Activated CD8-positive, alpha-beta T cell treated with anti-CD3 and anti-CD28 coated beads, Interleukin-2, amount 10 ng/mL, durations not matched to agents 7 days and 5 days (primary cell): ENCODE measurements around the gene PYGO2. TPM values are rescaled to one million over a fixed set of nuclear protein-coding genes. Genes with fewer than 3 reads are reported as not detected.
"Not testable (repeated sequence)": the region's sequence is repeated elsewhere in the genome, so short reads cannot be mapped to it uniquely, and the experiment has no call there.

ENCODE experiments used
- ATAC-seq: fragments of 150-1000 bp; cut with Tn5 transposase; one replicate; pipeline ENCODE4 v1.10.0; 2021; ENCODE audit warnings: moderate library complexity
- CTCF ChIA-PET: fragments of 350-600 bp; sonication (Branson Sonifier 250); formaldehyde crosslinking; loops from one replicate; lab custom pipeline; 2021; ENCODE audit warnings: antibody characterized with exemption; lab: Charles Lee
- POLR2A ChIA-PET: fragments of 350-600 bp; sonication (Branson Sonifier 250); formaldehyde crosslinking; loops from one replicate; lab custom pipeline; 2021; ENCODE audit warnings: antibody characterized with exemption; lab: Charles Lee
- DNase-seq: peaks from one replicate; pipeline ENCODE4 v3.0.0-alpha.2; 2020
- H3K27ac Mint-ChIP-seq: one replicate; pipeline ENCODE4 v1.8.0; 2021; ENCODE audit warnings: mild to moderate bottlenecking, mixed read lengths
- H3K27me3 Mint-ChIP-seq: one replicate; pipeline ENCODE4 v1.8.0; 2021; ENCODE audit warnings: low read depth, mixed read lengths
- H3K36me3 Mint-ChIP-seq: one replicate; pipeline ENCODE4 v1.8.0; 2021; ENCODE audit warnings: low read depth, mixed read lengths
- H3K4me1 Mint-ChIP-seq: one replicate; pipeline ENCODE4 v1.8.0; 2021; ENCODE audit warnings: low read depth, mixed read lengths
- H3K4me3 Mint-ChIP-seq: one replicate; pipeline ENCODE4 v1.8.0; 2021; ENCODE audit warnings: mild to moderate bottlenecking, mixed read lengths
- H3K9me3 Mint-ChIP-seq: one replicate; pipeline ENCODE4 v1.8.0; 2022; ENCODE audit warnings: mixed read lengths; ENCODE audit not compliant: insufficient read depth
- total RNA-seq, 2 experiments: library from RNA; stranded (reverse); gene quantifications; one replicate each; pipeline ENCODE4 v1.2.3, GENCODE V29; 2021

Gene PYGO2
- total RNA-seq, 2 experiments from 2014 or later: 40.2 to 43.9 TPM

DNA sequence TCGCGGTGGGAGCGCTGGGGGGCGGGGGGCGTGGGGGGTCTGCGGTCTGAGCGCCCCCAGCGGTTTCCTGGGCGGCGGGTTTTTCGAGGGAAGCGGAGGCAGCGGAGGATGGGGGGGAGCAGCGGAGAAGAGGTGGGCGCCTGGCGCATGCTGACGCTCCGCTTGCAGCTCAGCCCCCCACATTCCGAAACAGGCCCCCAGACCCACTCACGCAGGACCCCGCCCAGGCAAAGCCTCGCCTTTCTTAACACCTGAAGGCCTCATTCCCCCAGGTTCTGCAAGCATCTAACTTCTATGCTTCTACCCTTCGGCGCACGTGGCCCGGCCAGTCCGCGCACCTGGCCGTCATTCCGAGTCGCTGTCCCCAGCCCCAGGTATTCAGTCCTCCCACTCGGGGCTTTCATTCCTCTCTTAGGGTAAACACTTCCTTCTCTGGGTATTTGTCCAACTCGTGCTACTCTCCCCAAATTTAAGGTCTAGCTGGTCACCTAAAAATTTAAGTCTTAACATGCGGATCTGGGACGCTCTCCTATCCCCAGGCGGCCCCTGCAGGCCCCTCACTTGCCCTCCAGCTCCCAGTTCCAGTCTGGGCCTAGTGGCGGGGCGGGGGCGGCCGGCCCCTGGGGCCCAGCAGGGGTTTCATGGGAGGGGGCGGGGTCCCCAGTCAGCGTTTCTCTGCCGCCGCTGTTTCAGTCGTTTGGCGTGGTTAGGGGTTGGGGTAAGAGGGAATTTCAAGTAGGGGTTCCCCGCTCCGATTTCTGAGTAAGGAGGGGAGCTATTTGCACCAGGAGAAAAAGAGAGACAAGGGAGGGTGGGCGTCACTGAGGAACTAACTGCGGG is 38.2 kb upstream of the PYGO2 start:
- H3K27me3 Mint-ChIP-seq: no peaks in the 10 kb centered on the region
- peaks cover 49% of the 10 kb centered on the region for H3K4me1 Mint-ChIP-seq
- peak; percentile 61 for DNase-seq
- H3K36me3 Mint-ChIP-seq: peaks cover 4% of the 10 kb centered on the region
- no peaks in the 10 kb centered on the region for H3K9me3 Mint-ChIP-seq
- H3K4me3 Mint-ChIP-seq: peak overlapping the region; percentile 86
- no peak for ATAC-seq
- ChIA-PET POLR2A (interaction anchor here (0.7 to 2.1 kb wide), 8 partner anchors 16 to 63 kb away, joined by 3 to 11 read pairs (median 4); partner anchors contain the start of genes ADAM15, FLAD1, PBXIP1 and PMVK), CTCF (interaction anchor here (0.9 to 7.9 kb wide), 23 partner anchors 8 to 519 kb away, joined by 3 to 139 read pairs (median 8); partner anchors contain the start of genes ADAM15, CKS1B, FLAD1 and PBXIP1)
- peak overlapping the region; percentile 85 for H3K27ac Mint-ChIP-seq

DNA sequence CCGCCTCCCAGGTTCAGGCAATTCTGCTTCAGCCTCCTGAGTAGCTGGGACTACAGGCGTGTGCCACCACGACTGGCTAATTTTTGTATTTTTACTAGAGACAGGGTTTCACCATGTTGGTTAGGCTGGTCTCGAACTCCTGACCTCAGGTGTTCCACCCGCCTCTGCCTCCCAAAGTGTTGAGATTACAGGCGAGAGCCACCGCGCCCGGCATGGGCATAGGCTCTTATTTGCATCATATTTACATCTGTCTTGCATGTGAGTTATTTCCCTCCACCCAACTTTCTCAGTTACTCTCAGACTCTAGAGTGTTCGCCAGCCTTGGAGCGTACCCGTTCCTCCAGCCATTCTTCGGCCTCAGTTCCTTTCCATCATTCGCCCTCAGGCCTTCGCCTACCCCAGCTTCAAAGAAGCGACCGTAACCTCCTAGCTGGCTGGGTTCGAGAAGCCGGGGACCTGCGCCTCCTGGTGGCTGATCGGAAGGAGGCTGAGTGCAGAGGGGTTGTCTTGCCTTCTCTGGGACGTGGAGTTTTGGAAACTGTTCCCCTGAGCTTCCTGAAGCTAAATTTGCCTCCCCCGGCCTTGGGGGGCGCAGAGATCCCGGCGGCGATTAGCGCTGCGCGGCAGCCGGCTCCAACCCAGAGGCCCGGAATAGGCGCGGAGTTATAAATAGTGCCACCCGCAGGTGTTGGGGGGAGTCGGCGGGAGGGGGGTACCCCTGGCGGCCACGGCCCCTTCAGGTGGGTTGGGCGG is 37.4 kb upstream of the PYGO2 start:
- Mint-ChIP-seq H3K9me3 (no peaks in the 10 kb centered on the region), H3K4me1 (peaks cover 42% of the 10 kb centered on the region), H3K27ac (peak overlapping the region; percentile 77), H3K4me3 (peak overlapping the region; percentile 62), H3K27me3 (no peaks in the 10 kb centered on the region), H3K36me3 (peaks cover 2% of the 10 kb centered on the region)
- ATAC-seq: peak; percentile 15
- CTCF ChIA-PET: interaction anchor here (0.7 to 7.9 kb wide), 25 partner anchors 9 to 518 kb away, joined by 3 to 139 read pairs (median 5); partner anchors contain the start of genes ADAM15, CKS1B, FLAD1 and PBXIP1
- peak; percentile 81 for DNase-seq
- POLR2A ChIA-PET: interaction anchor here (0.5 to 2.1 kb wide), 9 partner anchors 16 to 405 kb away, joined by 3 to 11 read pairs (median 3); partner anchors contain the start of genes ADAM15, FLAD1, PBXIP1 and PYGO2

DNA sequence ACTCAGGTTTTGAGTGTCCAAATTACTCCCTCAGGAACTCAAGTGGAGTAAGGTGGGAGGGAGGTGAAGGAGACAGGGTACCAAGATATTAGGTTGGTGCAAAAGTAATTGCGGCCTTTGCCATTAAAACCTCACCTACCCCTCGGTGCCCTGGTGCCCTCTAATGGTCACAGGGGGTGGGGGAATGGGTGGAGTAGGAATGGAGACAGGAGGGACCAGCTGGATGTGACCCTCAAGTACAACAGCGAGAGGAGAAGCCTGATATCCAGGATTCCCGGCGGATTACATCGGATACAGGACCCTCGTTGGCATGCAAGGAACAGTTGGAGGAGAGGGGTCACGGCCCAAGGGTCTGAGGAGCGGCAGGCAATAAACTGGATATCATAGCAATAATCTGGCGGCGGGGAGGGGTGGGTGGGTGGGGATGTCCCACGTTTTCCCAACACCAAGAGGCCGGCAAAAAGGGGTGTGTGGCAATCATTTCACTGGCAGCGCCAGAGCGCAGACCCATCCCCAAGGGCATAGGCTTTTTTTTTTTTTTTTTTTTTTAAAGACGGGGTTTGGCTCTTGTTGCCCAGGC is 36.7 kb upstream of the PYGO2 start:
- H3K4me3 Mint-ChIP-seq: peak overlapping the region; percentile 48
- no peak for DNase-seq
- no peak for ATAC-seq
- H3K4me1 Mint-ChIP-seq: peaks cover 38% of the 10 kb centered on the region
- ChIA-PET POLR2A (interaction anchor here (1.1 to 2.1 kb wide), 4 partner anchors 23 to 43 kb away, joined by 3 to 11 read pairs (median 4); partner anchors contain the start of gene PBXIP1), CTCF (interaction anchor here (0.7 to 7.9 kb wide), 21 partner anchors 14 to 518 kb away, joined by 3 to 139 read pairs (median 8); partner anchors contain the start of genes ADAM15, CKS1B, FLAD1 and PBXIP1)
- H3K27ac Mint-ChIP-seq: peak overlapping the region; percentile 57
- no peaks in the 10 kb centered on the region for H3K27me3 Mint-ChIP-seq
- no peaks in the 10 kb centered on the region for H3K9me3 Mint-ChIP-seq
- H3K36me3 Mint-ChIP-seq: peaks cover 2% of the 10 kb centered on the region

DNA sequence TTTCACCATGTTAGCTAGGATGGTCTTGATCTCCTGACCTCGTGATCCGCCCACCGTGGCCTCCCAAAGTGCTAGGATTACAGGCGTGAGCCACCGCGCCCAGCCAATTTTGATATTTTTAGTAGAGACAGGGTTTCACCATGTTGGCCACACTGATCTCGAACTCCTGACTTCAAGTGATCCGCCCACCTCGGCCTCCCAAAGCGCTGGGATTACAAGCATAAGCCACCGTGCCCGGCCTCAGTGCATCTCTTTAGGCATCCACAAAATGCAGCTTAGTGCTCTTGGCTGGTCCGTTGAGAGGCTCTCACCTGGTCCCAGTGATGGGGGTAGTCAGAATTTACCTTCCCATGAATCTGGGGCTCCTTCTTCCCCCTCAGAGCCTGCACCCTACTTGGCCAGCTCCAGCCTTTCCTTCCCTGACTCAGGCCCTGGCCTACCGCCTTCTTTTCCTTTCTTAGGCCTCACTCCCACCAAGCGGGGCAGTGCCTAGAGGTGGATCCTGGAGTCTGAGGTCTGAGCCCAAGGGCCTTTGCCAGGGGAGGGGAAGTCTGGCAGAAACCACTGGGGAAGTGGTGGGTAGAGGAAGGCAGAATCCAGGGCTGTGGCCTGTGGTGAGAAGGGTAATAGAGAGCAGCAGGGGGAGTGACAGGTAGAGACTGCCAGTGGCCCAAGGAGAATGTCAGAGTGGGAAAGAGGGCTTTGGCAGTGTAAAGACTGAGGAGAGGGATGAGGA is 35.6 kb upstream of the PYGO2 start:
- Mint-ChIP-seq H3K4me1 (peaks cover 38% of the 10 kb centered on the region), H3K36me3 (peaks cover 2% of the 10 kb centered on the region), H3K9me3 (no peaks in the 10 kb centered on the region), H3K27me3 (no peaks in the 10 kb centered on the region), H3K27ac (no peak overlapping the region), H3K4me3 (peak overlapping the region; percentile 3)
- ATAC-seq (no peak), DNase-seq (no peak)
- ChIA-PET CTCF (interaction anchor here (1.0 to 7.9 kb wide), 9 partner anchors 13 to 437 kb away, joined by 3 to 139 read pairs (median 8); partner anchors contain the start of genes CKS1B, FLAD1 and PYGO2), POLR2A (interaction anchor here (0.6 to 4.2 kb wide), 3 partner anchors 13 to 1362 kb away, joined by 4 to 28 read pairs (median 4); partner anchors contain the start of genes CKS1B and FLAD1)

DNA sequence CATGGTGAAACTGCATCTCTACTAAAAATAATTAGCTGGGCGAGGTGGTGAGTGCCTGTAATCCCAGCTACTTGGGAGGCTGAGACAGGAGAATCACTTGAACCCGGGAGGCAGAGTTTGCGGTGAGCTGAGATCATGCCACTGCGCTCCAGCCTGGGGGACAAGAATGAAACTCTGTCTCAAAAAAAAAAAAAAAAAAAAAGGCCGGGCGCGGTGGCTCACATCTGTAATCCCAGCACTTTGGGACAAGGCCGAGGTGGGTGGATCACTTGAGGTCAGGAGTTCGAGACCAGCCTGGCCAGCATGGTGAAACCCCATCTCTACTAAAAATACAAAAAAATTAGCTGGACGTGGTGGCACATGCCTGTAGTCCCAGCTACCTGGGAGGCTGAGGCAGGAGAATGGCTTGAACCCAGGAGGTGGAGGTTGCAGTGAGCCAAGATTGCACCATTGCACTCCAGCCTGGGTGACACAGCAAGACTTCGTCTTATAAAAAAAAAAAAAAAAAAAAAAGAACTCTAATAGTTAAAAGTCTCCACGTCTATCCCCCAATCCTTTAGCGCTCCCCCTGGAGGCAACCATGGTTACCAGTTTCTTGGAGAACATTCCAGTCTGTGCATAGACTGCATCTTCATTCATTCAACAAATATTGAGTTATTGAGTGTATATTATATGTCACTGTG is 33.9 kb upstream of the PYGO2 start:
- not testable (repeated sequence) for H3K36me3 Mint-ChIP-seq, DNase-seq, H3K4me3 Mint-ChIP-seq, H3K27me3 Mint-ChIP-seq, H3K27ac Mint-ChIP-seq, ATAC-seq, H3K9me3 Mint-ChIP-seq
- CTCF ChIA-PET: interaction anchor here (0.9 to 7.9 kb wide), 8 partner anchors 11 to 435 kb away, joined by 3 to 139 read pairs (median 8); partner anchors contain the start of genes FLAD1, KRTCAP2 and PYGO2
- POLR2A ChIA-PET: interaction anchor here (1.6 to 4.2 kb wide), 2 partner anchors 12 to 21 kb away, joined by 8 to 28 read pairs; partner anchors contain the start of genes CKS1B and FLAD1
- H3K4me1 Mint-ChIP-seq: peaks cover 36% of the 10 kb centered on the region

DNA sequence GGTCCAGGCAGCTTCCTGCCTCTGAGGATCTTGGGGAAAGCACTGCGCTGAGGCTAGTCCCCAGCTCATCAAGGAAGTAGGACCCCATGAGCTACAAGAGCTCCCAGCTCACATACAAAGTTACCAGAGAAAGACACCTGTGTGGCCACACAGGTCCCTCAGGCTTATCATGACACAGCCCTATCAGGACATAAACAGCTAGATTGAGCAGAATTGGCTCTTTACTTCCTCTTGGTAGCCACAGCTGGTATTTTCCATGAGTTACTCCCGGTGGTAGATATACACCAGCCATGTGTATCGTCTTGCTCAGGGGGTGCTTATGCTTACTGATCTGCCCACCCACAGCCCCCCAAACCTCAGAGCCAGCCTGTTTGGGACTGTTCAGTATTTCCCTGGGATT is 33.0 kb upstream of the PYGO2 start:
- Mint-ChIP-seq H3K9me3 (no peaks in the 10 kb centered on the region), H3K4me1 (peaks cover 28% of the 10 kb centered on the region), H3K4me3 (no peak overlapping the region), H3K27ac (no peak overlapping the region), H3K27me3 (no peaks in the 10 kb centered on the region), H3K36me3 (peaks cover 13% of the 10 kb centered on the region)
- no peak for ATAC-seq
- ChIA-PET POLR2A (interaction anchor here (1.6 to 4.2 kb wide), 2 partner anchors 11 to 20 kb away, joined by 8 to 28 read pairs; partner anchors contain the start of genes CKS1B and FLAD1), CTCF (interaction anchor here (0.8 to 5.4 kb wide), 11 partner anchors 11 to 435 kb away, joined by 3 to 35 read pairs (median 4); partner anchors contain the start of genes ADAM15, FLAD1, KRTCAP2 and PMVK)
- no peak for DNase-seq

DNA sequence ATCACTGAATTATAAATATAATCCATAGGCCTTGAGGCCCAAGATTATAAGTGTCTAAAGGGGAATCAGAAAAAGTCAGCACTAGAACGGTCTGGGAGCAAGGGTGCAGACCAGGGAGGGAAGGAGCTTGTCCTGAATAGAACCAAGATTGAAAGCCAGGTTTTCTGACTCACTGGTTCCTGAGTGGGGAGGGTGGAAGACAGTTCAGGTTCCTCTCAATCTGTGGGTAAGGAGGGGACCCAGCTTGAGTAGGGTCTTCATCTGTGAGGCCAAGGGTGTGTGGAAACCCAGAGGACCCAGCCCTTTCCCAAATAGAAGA is 32.6 kb upstream of the PYGO2 start:
- Mint-ChIP-seq H3K27me3 (no peaks in the 10 kb centered on the region), H3K9me3 (no peaks in the 10 kb centered on the region), H3K27ac (no peak overlapping the region), H3K4me1 (peaks cover 27% of the 10 kb centered on the region), H3K36me3 (peaks cover 15% of the 10 kb centered on the region), H3K4me3 (no peak overlapping the region)
- ATAC-seq (no peak), DNase-seq (no peak)
- CTCF ChIA-PET: interaction anchor here (0.8 to 5.4 kb wide), 11 partner anchors 11 to 434 kb away, joined by 3 to 35 read pairs (median 4); partner anchors contain the start of genes ADAM15, FLAD1, KRTCAP2 and PBXIP1
- POLR2A ChIA-PET: interaction anchor here (1.2 to 4.2 kb wide), 3 partner anchors 10 to 49 kb away, joined by 3 to 28 read pairs (median 8); partner anchors contain the start of genes CKS1B and FLAD1

DNA sequence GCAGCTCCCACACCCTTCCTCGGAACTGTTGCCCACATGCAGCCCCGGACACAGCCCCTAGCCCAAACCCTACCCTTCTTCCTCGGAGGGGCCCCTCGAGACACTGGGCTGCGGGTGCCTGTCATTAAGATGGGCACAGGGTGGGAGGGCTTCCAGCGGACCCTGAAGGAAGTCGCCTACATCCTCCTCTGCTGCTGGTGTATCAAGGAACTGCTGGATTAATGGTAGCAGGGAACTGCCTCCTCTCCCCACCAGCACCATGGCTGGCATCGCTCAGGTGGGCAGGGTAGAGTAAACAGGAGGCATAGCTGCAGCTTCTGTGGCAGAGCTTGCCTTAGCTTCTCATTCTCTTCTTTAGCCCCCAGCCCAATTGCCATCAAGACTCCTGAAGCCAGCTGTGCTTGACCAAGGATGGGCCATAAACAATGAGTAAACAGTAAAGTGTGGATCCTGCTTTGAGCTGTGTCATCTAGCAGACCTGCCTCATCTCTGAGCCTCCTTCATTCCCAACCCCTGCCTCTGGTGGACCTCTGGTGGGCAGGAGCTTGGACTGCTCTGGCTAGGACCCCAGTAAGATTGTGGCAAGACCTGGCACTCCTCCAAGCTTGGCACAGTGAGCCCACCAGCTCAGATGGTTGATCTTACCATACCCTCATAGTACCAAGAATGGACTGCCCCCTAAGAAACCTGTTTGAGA is 32.1 kb upstream of the PYGO2 start, which contains the start of gene LENEP:
Gene LENEP (plus strand): TSS at position 15 of the 697 bp plus-strand sequence. CDS start 22 bp downstream, at position 37.
- CTCF ChIA-PET: interaction anchor here (0.7 to 5.4 kb wide), 13 partner anchors 10 to 434 kb away, joined by 3 to 35 read pairs (median 4); partner anchors contain the start of genes ADAM15, FLAD1, KRTCAP2 and PBXIP1
- Mint-ChIP-seq H3K27ac (no peak within 1 kb of the TSS), H3K4me1 (peaks cover 27% of the 10 kb centered on the region), H3K9me3 (no peaks in the 10 kb centered on the region), H3K36me3 (peaks cover 20% of the 10 kb centered on the region), H3K4me3 (no peak within 1 kb of the TSS), H3K27me3 (no peaks in the 10 kb centered on the region)
- POLR2A ChIA-PET: interaction anchor here (0.8 to 4.2 kb wide), 4 partner anchors 10 to 57 kb away, joined by 3 to 28 read pairs (median 6); partner anchors contain the start of genes CKS1B, FLAD1 and PMVK
- ATAC-seq (no peak), DNase-seq (no peak)
